K562 (cell line): ENCODE measurements around the gene CKS2. TPM values are rescaled to one million over a fixed set of nuclear protein-coding genes. Genes with fewer than 3 reads are reported as not detected.

ENCODE experiments used
- ATAC-seq: fragments of 200-7000 bp; cut with Tn5 transposase; 3 replicates; pipeline ENCODE4 v1.9.1; 2020; ENCODE audit warnings: moderate library complexity
- BruUV-seq: library from RNA; stranded (reverse); fragments of 400-500 nt; replicated peaks from 2 replicates; lab custom pipeline; 2021; lab: Mats Ljungman, UMichigan
- CTCF ChIA-PET: fragments of 300-600 bp; formaldehyde crosslinking; extraction: SDS; loops from one replicate; lab custom pipeline; 2021; ENCODE audit warnings: low intra/inter-chr PET ratio; lab: Yijun Ruan, JAX
- POLR2A ChIA-PET: fragments of 300-600, 350-650 bp; sonication (Branson Sonifier 250); formaldehyde crosslinking; extraction: SDS; loops from one replicate; lab custom pipeline; 2021; ENCODE audit warnings: antibody characterized with exemption, inconsistent platforms; lab: Yijun Ruan, JAX
- DNase-seq, 4 experiments: peaks; one replicate each; pipeline versions ENCODE4 v3.0.0 to v3.0.0-alpha.2; 2011 to 2018; ENCODE audit warnings: low spot score in 3 of 4, mixed read lengths in 3 of 4; ENCODE audit errors: extremely low read depth in 1 of 4
- FAIRE-seq: peaks from 2 replicates; lab custom pipeline; 2011; peaks lifted over from hg19 to GRCh38; lab: Jason Lieb, UNC
- H2AFZ ChIP-seq: 2 replicates; pipeline ENCODE4 v1.6.0; 2011; ENCODE audit warnings: low read depth, low read length, control low read depth, inconsistent platforms
- H3K27ac ChIP-seq: fragments of 200-600 bp; 3 replicates; pipeline ENCODE4 v1.8.0; 2011; ENCODE audit warnings: low read depth, mild to moderate bottlenecking, control low read depth, inconsistent platforms, low read length, moderate library complexity, mixed read lengths; ENCODE audit errors: extremely low read depth
- H3K27me3 ChIP-seq, 2 experiments: fragments of 300-600 bp in 1 of 2; 2 replicates in 1 of 2; 3 replicates in 1 of 2; pipeline versions ENCODE4 v1.6.0 to v1.8.0; 2011; ENCODE audit warnings: inconsistent platforms in 2 of 2, low read length in 2 of 2, mild to moderate bottlenecking in 1 of 2, mixed read lengths in 1 of 2, moderate library complexity in 1 of 2; ENCODE audit not compliant: control insufficient read depth in 2 of 2, insufficient read depth in 2 of 2
- H3K36me3 ChIP-seq: fragments of 300-600 bp; 3 replicates; pipeline ENCODE4 v1.8.0; 2011; ENCODE audit warnings: mild to moderate bottlenecking, low read length, inconsistent platforms; ENCODE audit not compliant: control insufficient read depth, insufficient read depth
- H3K4me1 ChIP-seq, 2 experiments: fragments of 200-600 bp in 1 of 2; replicated peaks in 1 of 2; 2 replicates in 1 of 2; 3 replicates in 1 of 2; pipeline versions ENCODE4 v1.5.1 to v1.8.0; 2011; ENCODE audit warnings: inconsistent platforms in 2 of 2, low read length in 2 of 2, mild to moderate bottlenecking in 1 of 2, mixed read lengths in 1 of 2, moderate library complexity in 1 of 2; ENCODE audit not compliant: control insufficient read depth in 2 of 2, insufficient read depth in 2 of 2
- H3K4me2 ChIP-seq: 2 replicates; pipeline ENCODE4 v1.6.1; 2011; ENCODE audit warnings: low read length, control low read depth, inconsistent platforms, mixed read lengths; ENCODE audit not compliant: insufficient read depth
- H3K4me3 ChIP-seq: fragments of 200-600 bp; sonication (generic), shearing (Covaris generic); 2 replicates; pipeline ENCODE4 v1.5.1; 2016; ENCODE audit warnings: control low read depth, inconsistent platforms
- H3K79me2 ChIP-seq: fragments of 200-600 bp; 3 replicates; pipeline ENCODE4 v1.8.0; 2011; ENCODE audit warnings: low read length, inconsistent platforms; ENCODE audit not compliant: control insufficient read depth, insufficient read depth
- H3K9ac ChIP-seq, 2 experiments: 2 replicates each; pipeline versions ENCODE4 v1.6.0 to v1.6.1; 2011; ENCODE audit warnings: low read depth in 2 of 2, low read length in 2 of 2, control low read depth in 1 of 2, inconsistent platforms in 1 of 2, mild to moderate bottlenecking in 1 of 2, mixed read lengths in 1 of 2; ENCODE audit not compliant: insufficient read depth in 1 of 2
- H3K9me1 ChIP-seq: one replicate; pipeline ENCODE4 v1.6.0; 2011; ENCODE audit warnings: inconsistent platforms, mild to moderate bottlenecking, low read length, moderate library complexity; ENCODE audit not compliant: control insufficient read depth, insufficient read depth
- H3K9me3 ChIP-seq: replicated peaks from 2 replicates; pipeline ENCODE4 v1.5.1; 2011; ENCODE audit warnings: low read depth, low read length, inconsistent platforms; ENCODE audit not compliant: control insufficient read depth, insufficient read depth
- H4K20me1 ChIP-seq: replicated peaks from 2 replicates; pipeline ENCODE4 v1.6.1; 2011; ENCODE audit warnings: low read length, inconsistent platforms, mixed read lengths; ENCODE audit not compliant: control insufficient read depth, insufficient read depth
- PBX2 ChIP-seq, 2 experiments: IDR thresholded peaks in 1 of 2; conservative IDR thresholded peaks in 1 of 2; 2 replicates each; pipeline ENCODE4 v1.6.1; 2016; ENCODE audit warnings: low read depth in 2 of 2, mild to moderate bottlenecking in 1 of 2, missing compliant biosample characterization in 1 of 2, missing genetic modification characterization in 1 of 2, moderate library complexity in 1 of 2
- ZNF316 ChIP-seq: fragments of 450-650 bp; IDR thresholded peaks from 2 replicates; pipeline ENCODE4 v1.6.1; 2016
- WGBS: fragments of 100-300 bp; shearing (Covaris generic); methylation state at CpG from one replicate; pipeline ENCODE4 v1.1.6; 2016; ENCODE audit warnings: low coverage, mixed read lengths; ENCODE audit not compliant: insufficient coverage; ENCODE audit errors: missing lambda C conversion rate; 5-methylcytosine and 5-hydroxymethylcytosine counted together
- in situ Hi-C: fragments of 300-500 bp; cut with MboI; formaldehyde crosslinking; loops from 4 replicates; pipeline ENCODE4 v1.15.0; 2018; ENCODE audit warnings: inconsistent platforms, mixed read lengths
- intact Hi-C: fragments of 100-400 bp; cut with micrococcal nuclease; formaldehyde crosslinking; loops from 2 replicates; pipeline ENCODE4 v1.14.2; 2022
- polyA plus RNA-seq, 8 experiments: library from polyadenylated mRNA; depleted of rRNA in 4 of 8; stranded (reverse) in 5 of 8; unstranded in 3 of 8; fragments of >200 nt; fragmentation: Nextera tagmentation in 2 of 8; fragmentation: Illumina TruSeq in 1 of 8; extraction: Ambion mirVana in 2 of 8; extraction: Trizol in 1 of 8; gene quantifications; 2 replicates each; pipeline versions ENCODE4 v1.2.1 to v1.2.3, GENCODE V29; 2011 to 2014; ENCODE audit warnings: inconsistent platforms in 1 of 8, missing spikeins in 1 of 8
- total RNA-seq, 7 experiments: library from RNA; depleted of rRNA in 6 of 7; stranded (reverse); fragments of >200 nt in 6 of 7; fragmentation: Illumina TruSeq in 2 of 7; extraction: Trizol in 2 of 7; gene quantifications; 2 replicates each; pipeline versions ENCODE4 v1.2.1 to v1.2.3, GENCODE V29; 2011 to 2021; ENCODE audit warnings: low replicate concordance in 1 of 7

The CKS2 gene
- total and polyA plus RNA-seq, 9 of the 15 experiments (the other 6 are each of a cell fraction or from before 2014, with no cell fraction given): 123 to 941 (median 321) TPM

- H3K4me3 ChIP-seq: no peak overlapping the region
- TF ChIP-seq ZNF316 (no peak), PBX2 (CRISPR knock-in tag; IDR thresholded peaks at IDR 0.05; ENCODE audit: low read depth) (no peak), PBX2 (tag; conservative IDR thresholded peaks at IDR 0.05; ENCODE audit: low read depth) (no peak)
- CTCF ChIA-PET: no interaction called here
- ATAC-seq (no peak), DNase-seq (no peak), FAIRE-seq (no peak)
- intact Hi-C loops (no loop called here), in situ Hi-C loops (no loop called here)
- peaks cover 51% of the 10 kb centered on the region for H3K36me3 ChIP-seq
- WGBS: 87% methylated on average over 4 of the region's 8 CpGs
- no peak overlapping the region for H3K4me2 ChIP-seq
- H3K4me1 ChIP-seq: no peaks in the 10 kb centered on the region; a peak in 1 of 5 replicates
- no TSS peak for BruUV-seq
- POLR2A ChIA-PET: no interaction called here
- H2AFZ ChIP-seq: no peak overlapping the region
- H3K79me2 ChIP-seq: no peaks in the 10 kb centered on the region
- H3K9me3 ChIP-seq: no peaks in the 10 kb centered on the region
- no peaks in the 10 kb centered on the region for H4K20me1 ChIP-seq
- no peak overlapping the region for H3K9ac ChIP-seq
- no peaks in the 10 kb centered on the region for H3K9me1 ChIP-seq
- H3K27me3 ChIP-seq: no peaks in the 10 kb centered on the region
- H3K27ac ChIP-seq: no peak overlapping the region
These were observed 48.8 kb downstream of the CKS2 start for GRCh38 chr9:89359751-89360261.
